Karpas-422 (cell line): ENCODE results near the gene CLN3. TPM values are rescaled to one million over a fixed set of nuclear protein-coding genes. Genes with fewer than 3 reads are reported as not detected.

Experiments used
- DNase-seq: peaks from one replicate; pipeline ENCODE4 v3.0.0-alpha.2; 2015
- H2AFZ ChIP-seq: fragments of 200-600 bp; sonication (generic); 2 replicates; pipeline ENCODE4 v1.6.1; 2014; ENCODE audit warnings: antibody characterized with exemption, low read length, mixed read lengths
- H3K27ac ChIP-seq: fragments of 200-600 bp; sonication (generic); 2 replicates; pipeline ENCODE4 v1.5.1; 2014; ENCODE audit warnings: mild to moderate bottlenecking, low read length, moderate library complexity
- H3K27me3 ChIP-seq: fragments of 200-600 bp; sonication (generic); 2 replicates; pipeline ENCODE4 v1.6.1; 2014; ENCODE audit warnings: low read length, mixed read lengths
- H3K36me3 ChIP-seq: fragments of 200-600 bp; sonication (generic); 2 replicates; pipeline ENCODE4 v1.6.1; 2014; ENCODE audit warnings: low read length, mixed read lengths; ENCODE audit not compliant: insufficient read depth
- H3K4me1 ChIP-seq: fragments of 200-600 bp; sonication (generic); 2 replicates; pipeline ENCODE4 v1.6.1; 2014; ENCODE audit warnings: mild to moderate bottlenecking, low read length, mixed read lengths
- H3K4me2 ChIP-seq: fragments of 200-600 bp; sonication (generic); 2 replicates; pipeline ENCODE4 v1.6.1; 2014; ENCODE audit warnings: low read length, low read depth, mild to moderate bottlenecking; ENCODE audit not compliant: poor library complexity, severe bottlenecking
- H3K4me3 ChIP-seq: fragments of 200-600 bp; sonication (generic); 2 replicates; pipeline ENCODE4 v1.5.1; 2014; ENCODE audit warnings: mild to moderate bottlenecking, antibody characterized with exemption, low read length, mixed read lengths
- H3K79me2 ChIP-seq: fragments of 200-600 bp; sonication (generic); 2 replicates; pipeline ENCODE4 v1.6.1; 2014; ENCODE audit warnings: mild to moderate bottlenecking, low read length, mixed read lengths
- H3K9ac ChIP-seq: fragments of 200-600 bp; sonication (generic); 2 replicates; pipeline ENCODE4 v1.6.0; 2014; ENCODE audit warnings: low read length
- H3K9me2 ChIP-seq: fragments of 200-600 bp; sonication (generic), shearing (Covaris generic); replicated peaks from 2 replicates; pipeline ENCODE4 v1.6.0; 2014; ENCODE audit warnings: mild to moderate bottlenecking, low read length, moderate library complexity; ENCODE audit not compliant: insufficient read depth
- H3K9me3 ChIP-seq: fragments of 300-700, 200-600 bp; sonication (generic); 2 replicates; pipeline ENCODE4 v1.6.1; 2014; ENCODE audit warnings: low read length, mixed read lengths
- H4K20me1 ChIP-seq: fragments of 200-600 bp; sonication (generic); 2 replicates; pipeline ENCODE4 v1.6.1; 2014; ENCODE audit warnings: mild to moderate bottlenecking, antibody characterized with exemption, low read length, low read depth; ENCODE audit not compliant: insufficient read depth
- total RNA-seq: library from RNA; depleted of rRNA; stranded (reverse); fragments of >200 nt; shearing (Covaris generic); gene quantifications from 2 replicates; pipeline ENCODE4 v1.2.3, GENCODE V29; 2014; ENCODE audit warnings: low replicate concordance; rRNA removed

The CLN3 gene
- 14.3 and 30.7 TPM in 2 replicates for total RNA-seq

DNA sequence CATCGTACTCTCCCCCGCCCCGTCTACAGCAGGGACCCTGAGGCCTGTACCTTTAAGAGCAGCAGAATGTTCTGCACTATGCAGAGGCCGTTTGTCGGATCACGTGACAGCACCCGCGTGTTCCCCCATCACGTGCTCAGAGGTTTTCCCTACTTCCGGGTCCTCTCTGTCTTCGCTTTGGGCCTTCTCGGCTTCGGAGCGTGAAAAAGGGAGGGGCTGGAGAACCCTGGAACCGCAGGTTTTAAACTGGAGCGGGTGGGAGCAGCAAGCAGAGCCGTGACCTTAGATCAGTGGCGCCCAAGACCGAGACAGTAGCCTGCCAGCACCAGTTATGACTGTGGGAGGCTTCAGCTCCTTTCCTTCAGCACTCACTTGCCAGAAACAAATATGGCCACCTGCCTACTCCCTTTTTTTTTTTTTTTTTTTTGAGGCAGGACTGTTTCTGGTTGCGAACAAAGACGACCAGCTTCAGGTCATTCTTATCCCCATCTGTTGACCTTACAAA, at the start of gene CLN3:
TSS of gene CLN3 (minus strand) at position 105 of the 505 bp plus-strand sequence. CDS start 315 bp downstream, outside the sequence.
- H3K9ac ChIP-seq, result peak within 1 kb of the TSS; percentile 83
- H3K4me2 ChIP-seq, result peak within 1 kb of the TSS; percentile 85
- H3K79me2 ChIP-seq, result peaks cover 8% of the 10 kb centered on the region
- H3K9me3 ChIP-seq, result no peaks in the 10 kb centered on the region
- H4K20me1 ChIP-seq, result no peaks in the 10 kb centered on the region
- peak within 1 kb of the TSS; percentile 99 for H2AFZ ChIP-seq
- peak within 1 kb of the TSS; percentile 81 for H3K4me3 ChIP-seq
- H3K27me3 ChIP-seq, result no peaks in the 10 kb centered on the region
- no peaks in the 10 kb centered on the region for H3K9me2 ChIP-seq
- H3K36me3 ChIP-seq, result no peaks in the 10 kb centered on the region
- peak within 1 kb of the TSS; percentile 90 for H3K27ac ChIP-seq
- H3K4me1 ChIP-seq, result peaks cover 34% of the 10 kb centered on the region
- DNase-seq, result peak; percentile 97

DNA sequence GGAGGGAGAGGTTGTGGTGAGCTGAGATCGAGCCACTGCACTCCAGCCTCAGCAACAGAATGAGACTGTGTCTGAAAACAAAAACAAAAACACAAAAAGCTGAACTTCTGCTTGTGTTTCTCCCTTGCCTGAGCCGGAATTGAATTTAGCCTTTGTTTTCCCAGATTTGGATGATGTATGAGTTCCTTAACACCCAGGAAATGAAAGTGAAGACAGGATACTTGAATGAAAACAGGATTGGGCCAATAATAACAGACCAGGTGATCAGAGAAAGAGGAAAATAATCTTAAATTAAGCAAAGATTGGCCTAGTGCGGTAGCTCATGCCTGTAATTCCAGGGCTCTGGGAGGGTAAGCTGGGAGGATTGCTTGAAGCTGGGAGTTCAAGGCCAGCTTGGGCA, 48.5 kb upstream of the CLN3 start:
- H3K4me3 ChIP-seq, result no peak overlapping the region
- H3K27me3 ChIP-seq, result no peaks in the 10 kb centered on the region
- no peaks in the 10 kb centered on the region for H4K20me1 ChIP-seq
- H3K9ac ChIP-seq, result no peak overlapping the region
- no peaks in the 10 kb centered on the region for H3K4me1 ChIP-seq
- H3K27ac ChIP-seq, result no peak overlapping the region
- H3K4me2 ChIP-seq, result no peak overlapping the region
- H2AFZ ChIP-seq, result no peak overlapping the region
- H3K36me3 ChIP-seq, result no peaks in the 10 kb centered on the region
- no peaks in the 10 kb centered on the region for H3K79me2 ChIP-seq
- H3K9me2 ChIP-seq, result no peaks in the 10 kb centered on the region
- no peak for DNase-seq
- no peaks in the 10 kb centered on the region for H3K9me3 ChIP-seq

- no peak within 1 kb of the TSS for H3K4me2 ChIP-seq
- no peak within 1 kb of the TSS for H2AFZ ChIP-seq
- H3K4me3 ChIP-seq, result no peak within 1 kb of the TSS
- no peaks in the 10 kb centered on the region for H3K27me3 ChIP-seq
- H3K4me1 ChIP-seq, result no peaks in the 10 kb centered on the region
- no peaks in the 10 kb centered on the region for H3K79me2 ChIP-seq
- no peak within 1 kb of the TSS for H3K27ac ChIP-seq
- no peaks in the 10 kb centered on the region for H3K36me3 ChIP-seq
- H3K9me3 ChIP-seq, result no peaks in the 10 kb centered on the region
- no peaks in the 10 kb centered on the region for H4K20me1 ChIP-seq
- no peak within 1 kb of the TSS for H3K9ac ChIP-seq
- H3K9me2 ChIP-seq, result no peaks in the 10 kb centered on the region
- peak; percentile 29 for DNase-seq
Observed at GRCh38 chr16:28538733-28539596, 47.1 kb upstream of the CLN3 start, which contains the start of gene NUPR1. TSS of gene NUPR1 (minus strand) at chr16:28538974. CDS start at chr16:28538907, 67 bp downstream.

DNA sequence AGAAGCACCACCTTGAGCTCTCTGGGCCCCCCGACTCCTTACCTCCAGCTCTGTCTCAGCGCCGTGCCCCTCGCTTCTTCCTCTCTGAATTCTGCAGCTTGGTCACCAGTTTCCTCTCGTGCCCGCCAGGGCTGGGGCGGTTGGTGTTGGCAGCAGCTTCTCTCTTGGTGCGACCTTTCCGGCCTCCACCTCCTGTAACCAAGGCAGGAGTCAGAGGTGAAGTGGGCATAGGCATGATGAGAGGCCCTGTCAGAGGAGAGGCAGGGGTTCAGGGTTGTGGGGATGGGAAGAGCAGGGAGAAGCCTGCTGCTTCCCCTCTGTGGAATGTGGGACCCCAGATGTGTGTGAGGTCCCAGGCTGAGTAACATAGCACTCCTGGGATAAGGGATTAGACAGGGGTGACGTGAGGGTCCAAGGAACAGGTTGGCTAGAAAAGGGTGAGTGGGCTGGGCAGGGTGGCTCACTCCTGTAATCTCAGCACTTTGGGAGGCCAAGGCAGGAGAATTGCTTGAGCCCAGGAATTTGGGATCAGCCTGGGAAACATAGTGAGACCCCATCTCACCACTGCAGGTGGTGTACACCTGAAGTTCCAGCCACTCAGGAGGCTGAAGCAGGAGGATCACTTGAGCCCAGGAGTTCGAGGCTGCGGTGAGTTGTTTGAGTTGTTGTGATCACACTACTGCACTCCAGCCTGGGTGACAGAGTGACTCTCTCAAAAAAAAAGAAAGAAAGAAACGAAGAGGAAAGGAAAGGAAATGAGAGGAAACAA, 46.3 kb upstream of the CLN3 start:
- no peaks in the 10 kb centered on the region for H3K9me3 ChIP-seq
- H3K79me2 ChIP-seq, result no peaks in the 10 kb centered on the region
- H3K4me3 ChIP-seq, result no peak overlapping the region
- DNase-seq, result peak; percentile 31
- no peaks in the 10 kb centered on the region for H3K4me1 ChIP-seq
- H3K36me3 ChIP-seq, result no peaks in the 10 kb centered on the region
- no peaks in the 10 kb centered on the region for H3K27me3 ChIP-seq
- H3K9me2 ChIP-seq, result no peaks in the 10 kb centered on the region
- no peaks in the 10 kb centered on the region for H4K20me1 ChIP-seq
- H3K9ac ChIP-seq, result no peak overlapping the region
- H3K27ac ChIP-seq, result no peak overlapping the region
- H3K4me2 ChIP-seq, result no peak overlapping the region
- no peak overlapping the region for H2AFZ ChIP-seq

DNA sequence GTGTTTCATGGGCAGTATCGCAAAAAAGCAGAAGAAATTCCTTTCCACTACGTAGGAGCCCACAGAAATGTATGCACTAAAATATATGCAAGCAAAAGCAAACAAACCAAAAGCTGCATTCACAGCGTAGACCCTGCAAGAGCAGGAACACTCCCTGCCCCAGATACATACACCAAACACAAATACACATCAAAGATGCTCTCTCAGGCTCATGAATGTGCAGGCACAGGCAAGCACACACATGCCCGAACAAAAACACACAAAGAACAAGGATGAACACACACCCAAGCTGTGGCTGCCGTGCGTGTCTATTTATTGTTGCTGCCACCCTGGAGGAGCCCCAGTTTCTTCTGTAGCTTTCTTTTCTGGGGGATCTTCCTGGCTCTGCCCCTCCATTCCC, 45.2 kb upstream of the CLN3 start:
- no peak overlapping the region for H3K4me2 ChIP-seq
- no peak overlapping the region for H3K9ac ChIP-seq
- no peaks in the 10 kb centered on the region for H4K20me1 ChIP-seq
- H3K27ac ChIP-seq, result no peak overlapping the region
- H3K9me3 ChIP-seq, result no peaks in the 10 kb centered on the region
- peak; percentile 12 for DNase-seq
- no peaks in the 10 kb centered on the region for H3K27me3 ChIP-seq
- no peak overlapping the region for H2AFZ ChIP-seq
- H3K79me2 ChIP-seq, result no peaks in the 10 kb centered on the region
- no peak overlapping the region for H3K4me3 ChIP-seq
- no peaks in the 10 kb centered on the region for H3K9me2 ChIP-seq
- no peaks in the 10 kb centered on the region for H3K4me1 ChIP-seq
- H3K36me3 ChIP-seq, result no peaks in the 10 kb centered on the region

GRCh38 chr16:28534542-28535373, 42.9 kb upstream of the CLN3 start:
- H3K4me1 ChIP-seq, result no peaks in the 10 kb centered on the region
- no peak overlapping the region for H3K4me2 ChIP-seq
- no peak overlapping the region for H3K27ac ChIP-seq
- peak; percentile 34 for DNase-seq
- H3K9ac ChIP-seq, result no peak overlapping the region
- H3K9me2 ChIP-seq, result no peaks in the 10 kb centered on the region
- no peaks in the 10 kb centered on the region for H4K20me1 ChIP-seq
- H3K27me3 ChIP-seq, result no peaks in the 10 kb centered on the region
- H3K4me3 ChIP-seq, result no peak overlapping the region
- no peaks in the 10 kb centered on the region for H3K9me3 ChIP-seq
- H2AFZ ChIP-seq, result no peak overlapping the region
- H3K36me3 ChIP-seq, result no peaks in the 10 kb centered on the region
- no peaks in the 10 kb centered on the region for H3K79me2 ChIP-seq

DNA sequence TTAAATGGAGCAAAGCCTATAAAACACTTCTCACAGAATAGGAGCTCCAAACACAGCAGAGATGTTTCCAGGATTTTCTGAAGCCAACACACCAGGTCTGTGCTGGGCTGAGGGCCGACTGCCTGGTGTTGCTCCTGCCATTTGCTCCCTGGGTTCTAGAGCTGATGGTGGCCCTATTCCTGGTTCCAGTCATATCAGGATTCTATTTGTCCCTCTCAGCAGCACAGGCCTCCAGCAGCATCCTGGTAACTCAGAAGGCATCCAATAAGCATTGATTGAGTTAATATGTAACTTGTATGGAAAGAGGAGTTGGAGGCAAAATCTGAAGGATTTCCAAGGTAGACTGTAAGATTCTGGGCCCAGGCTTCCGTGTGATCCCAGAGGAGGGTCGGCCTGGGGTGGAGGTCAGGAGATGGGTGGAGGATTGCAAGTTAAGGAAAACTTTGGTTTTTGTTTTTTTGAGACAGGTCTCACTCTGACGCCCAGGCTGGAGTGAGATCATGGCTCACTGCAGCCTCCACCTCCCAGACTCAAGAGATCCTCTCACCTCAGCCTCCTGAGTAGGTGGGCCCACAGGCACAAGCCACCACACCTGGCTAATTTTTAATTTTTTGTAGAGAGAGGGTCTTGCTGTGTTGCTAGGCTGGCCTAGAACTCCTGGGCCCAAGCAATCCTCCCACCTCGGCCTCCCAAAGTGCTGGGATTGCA, 41.2 kb upstream of the CLN3 start:
- no peak overlapping the region for H3K9ac ChIP-seq
- peak; percentile 21 for DNase-seq
- no peaks in the 10 kb centered on the region for H3K4me1 ChIP-seq
- H3K27ac ChIP-seq, result no peak overlapping the region
- H3K9me3 ChIP-seq, result no peaks in the 10 kb centered on the region
- no peak overlapping the region for H2AFZ ChIP-seq
- no peaks in the 10 kb centered on the region for H3K9me2 ChIP-seq
- no peak overlapping the region for H3K4me2 ChIP-seq
- H3K79me2 ChIP-seq, result no peaks in the 10 kb centered on the region
- no peaks in the 10 kb centered on the region for H4K20me1 ChIP-seq
- no peak overlapping the region for H3K4me3 ChIP-seq
- no peaks in the 10 kb centered on the region for H3K27me3 ChIP-seq
- H3K36me3 ChIP-seq, result no peaks in the 10 kb centered on the region
